ENCODE data around the gene TNNT3.

Gene TNNT3

GRCh38 chr11:1935156-1936071 lies 15.9 kb downstream of the TNNT3 start:
- no peak for TF ChIP-seq TAF1 (IDR thresholded peaks at IDR 0.05; ENCODE audit: low read depth)
- no peak for TF ChIP-seq CEBPB (IDR thresholded peaks at IDR 0.05)
- TF ChIP-seq TEAD4 (IDR thresholded peaks at IDR 0.05): no peak
- TF ChIP-seq MAX (IDR thresholded peaks at IDR 0.05): no peak
- TF ChIP-seq EGR1 (IDR thresholded peaks at IDR 0.05): no peak
- no peak for TF ChIP-seq NFIC (IDR thresholded peaks at IDR 0.05)
- no peak for TF ChIP-seq FOXM1 (IDR thresholded peaks at IDR 0.05; ENCODE audit: borderline replicate concordance, low read depth)
- no peak for TF ChIP-seq REST (IDR thresholded peaks at IDR 0.05; ENCODE audit: low read depth)
- TF ChIP-seq USF1 (IDR thresholded peaks at IDR 0.05): no peak
- no peak for TF ChIP-seq TCF12 (IDR thresholded peaks at IDR 0.05; ENCODE audit: low read depth)
- no peak for TF ChIP-seq EP300 (IDR thresholded peaks at IDR 0.05; ENCODE audit: borderline replicate concordance)
- TF ChIP-seq YY1 (IDR thresholded peaks at IDR 0.05; ENCODE audit: low read depth): no peak
- no peak for TF ChIP-seq CREB1 (IDR thresholded peaks at IDR 0.05; ENCODE audit: low read depth)
- no peak for TF ChIP-seq ZBTB7A (IDR thresholded peaks at IDR 0.05; ENCODE audit: low read depth)

GRCh38 chr11:1936072-1936780 lies 16.7 kb downstream of the TNNT3 start:
- TF ChIP-seq MAX (IDR thresholded peaks at IDR 0.05) (no peak), TEAD4 (IDR thresholded peaks at IDR 0.05) (no peak), CEBPB (IDR thresholded peaks at IDR 0.05) (no peak), YY1 (IDR thresholded peaks at IDR 0.05; ENCODE audit: low read depth) (no peak), CREB1 (IDR thresholded peaks at IDR 0.05; ENCODE audit: low read depth) (no peak), TAF1 (IDR thresholded peaks at IDR 0.05; ENCODE audit: low read depth) (no peak), EGR1 (IDR thresholded peaks at IDR 0.05) (no peak), REST (IDR thresholded peaks at IDR 0.05; ENCODE audit: low read depth) (no peak), NFIC (IDR thresholded peaks at IDR 0.05) (no peak), FOXM1 (IDR thresholded peaks at IDR 0.05; ENCODE audit: borderline replicate concordance, low read depth) (no peak), RAD21 (IDR thresholded peaks at IDR 0.05; ENCODE audit: low read depth) (no peak), USF1 (IDR thresholded peaks at IDR 0.05) (no peak), ZBTB7A (IDR thresholded peaks at IDR 0.05; ENCODE audit: low read depth) (no peak), EP300 (IDR thresholded peaks at IDR 0.05; ENCODE audit: borderline replicate concordance) (no peak), TCF12 (IDR thresholded peaks at IDR 0.05; ENCODE audit: low read depth) (no peak)

- TF ChIP-seq YY1 (IDR thresholded peaks at IDR 0.05; ENCODE audit: low read depth): no peak
- no peak for TF ChIP-seq TCF12 (IDR thresholded peaks at IDR 0.05; ENCODE audit: low read depth)
- no peak for TF ChIP-seq EGR1 (IDR thresholded peaks at IDR 0.05)
- TF ChIP-seq RAD21 (IDR thresholded peaks at IDR 0.05; ENCODE audit: low read depth): no peak
- no peak for TF ChIP-seq TEAD4 (IDR thresholded peaks at IDR 0.05)
- TF ChIP-seq USF1 (IDR thresholded peaks at IDR 0.05): no peak
- no peak for TF ChIP-seq FOXM1 (IDR thresholded peaks at IDR 0.05; ENCODE audit: borderline replicate concordance, low read depth)
- no peak for TF ChIP-seq ZBTB7A (IDR thresholded peaks at IDR 0.05; ENCODE audit: low read depth)
- no peak for TF ChIP-seq TAF1 (IDR thresholded peaks at IDR 0.05; ENCODE audit: low read depth)
- TF ChIP-seq REST (IDR thresholded peaks at IDR 0.05; ENCODE audit: low read depth): no peak
- no peak for TF ChIP-seq EP300 (IDR thresholded peaks at IDR 0.05; ENCODE audit: borderline replicate concordance)
- TF ChIP-seq CEBPB (IDR thresholded peaks at IDR 0.05): no peak
Measured at GRCh38 chr11:1936781-1937615, 17.5 kb downstream of the TNNT3 start.
